ENCODE measurements around the gene NHLRC1.

Gene NHLRC1

GRCh38 chr6:18117136-18117535 is 5.3 kb downstream of the NHLRC1 start:
- H3K4me1 ChIP-seq (ENCODE audit: control insufficient read depth, low read length): no peaks in the 10 kb centered on the region

GRCh38 chr6:18115356-18115755 is 7.1 kb downstream of the NHLRC1 start:
- Histone ChIP-seq H4K20me1 (ENCODE audit: control insufficient read depth, insufficient read depth, low read depth, low read length) (no peaks in the 10 kb centered on the region), H3K27me3 (ENCODE audit: control insufficient read depth, low read length) (no peaks in the 10 kb centered on the region), H3K27ac (ENCODE audit: low read depth, low read length) (no peak overlapping the region), H3K36me3 (ENCODE audit: control insufficient read depth, low read length) (no peaks in the 10 kb centered on the region), H3K4me2 (ENCODE audit: low read length) (no peak overlapping the region), H3F3A (ENCODE audit: control insufficient read depth, insufficient read depth) (no peaks in the 10 kb centered on the region), H3K9me3 (ENCODE audit: control insufficient read depth, insufficient read depth, low read length) (no peaks in the 10 kb centered on the region), H3K4me3 (ENCODE audit: low read length) (no peak overlapping the region), H3K79me2 (ENCODE audit: control insufficient read depth, low read length) (no peaks in the 10 kb centered on the region), H3K9me2 (replicated peaks; ENCODE audit: control insufficient read depth, low read length) (no peaks in the 10 kb centered on the region), H3K4me1 (ENCODE audit: control insufficient read depth, low read length) (no peaks in the 10 kb centered on the region)
- no peak for TF ChIP-seq EZH2phosphoT487 (IDR thresholded peaks at IDR 0.05; ENCODE audit: borderline replicate concordance, low read length)

More at GRCh38 chr6:18117136-18117535, 5.3 kb downstream of the NHLRC1 start:
- Histone ChIP-seq H3K36me3 (ENCODE audit: control insufficient read depth, low read length) (no peaks in the 10 kb centered on the region), H3K9me2 (replicated peaks; ENCODE audit: control insufficient read depth, low read length) (no peaks in the 10 kb centered on the region), H3F3A (ENCODE audit: control insufficient read depth, insufficient read depth) (no peaks in the 10 kb centered on the region), H3K79me2 (ENCODE audit: control insufficient read depth, low read length) (no peaks in the 10 kb centered on the region), H3K9me3 (ENCODE audit: control insufficient read depth, insufficient read depth, low read length) (no peaks in the 10 kb centered on the region), H4K20me1 (ENCODE audit: control insufficient read depth, insufficient read depth, low read depth, low read length) (no peaks in the 10 kb centered on the region), H3K4me3 (ENCODE audit: low read length) (no peak overlapping the region), H3K27ac (ENCODE audit: low read depth, low read length) (no peak overlapping the region), H3K4me2 (ENCODE audit: low read length) (no peak overlapping the region), H3K27me3 (ENCODE audit: control insufficient read depth, low read length) (no peaks in the 10 kb centered on the region)
- TF ChIP-seq CTCF (IDR thresholded peaks at IDR 0.05; ENCODE audit: low read depth, low read length, poor library complexity, severe bottlenecking) (no peak), EZH2phosphoT487 (IDR thresholded peaks at IDR 0.05; ENCODE audit: borderline replicate concordance, low read length) (no peak)

GRCh38 chr6:18110162-18110561 is 12.3 kb downstream of the NHLRC1 start:
- H3K27me3 ChIP-seq (ENCODE audit: control insufficient read depth, low read length): no peaks in the 10 kb centered on the region
- no peaks in the 10 kb centered on the region for H3F3A ChIP-seq (ENCODE audit: control insufficient read depth, insufficient read depth)
- no peak overlapping the region for H3K27ac ChIP-seq (ENCODE audit: low read depth, low read length)
- H4K20me1 ChIP-seq (ENCODE audit: control insufficient read depth, insufficient read depth, low read depth, low read length): no peaks in the 10 kb centered on the region
- TF ChIP-seq EZH2phosphoT487 (IDR thresholded peaks at IDR 0.05; ENCODE audit: borderline replicate concordance, low read length): no peak
- TF ChIP-seq CTCF (IDR thresholded peaks at IDR 0.05; ENCODE audit: low read depth, low read length, poor library complexity, severe bottlenecking): no peak
- no peaks in the 10 kb centered on the region for H3K36me3 ChIP-seq (ENCODE audit: control insufficient read depth, low read length)
- H3K4me2 ChIP-seq (ENCODE audit: low read length): no peak overlapping the region
- no peaks in the 10 kb centered on the region for H3K4me1 ChIP-seq (ENCODE audit: control insufficient read depth, low read length)
- H3K9me3 ChIP-seq (ENCODE audit: control insufficient read depth, insufficient read depth, low read length): no peaks in the 10 kb centered on the region
- no peaks in the 10 kb centered on the region for H3K9me2 ChIP-seq (replicated peaks; ENCODE audit: control insufficient read depth, low read length)
- no peak overlapping the region for H3K4me3 ChIP-seq (ENCODE audit: low read length)
- H3K79me2 ChIP-seq (ENCODE audit: control insufficient read depth, low read length): no peaks in the 10 kb centered on the region

- Histone ChIP-seq H3K27ac (ENCODE audit: low read depth, low read length) (no peak overlapping the region), H3K9me2 (replicated peaks; ENCODE audit: control insufficient read depth, low read length) (no peaks in the 10 kb centered on the region; the same call in 1 of the 2 replicates), H3K79me2 (ENCODE audit: control insufficient read depth, low read length) (no peaks in the 10 kb centered on the region), H3K4me2 (ENCODE audit: low read length) (no peak overlapping the region), H3K9me3 (ENCODE audit: control insufficient read depth, insufficient read depth, low read length) (no peaks in the 10 kb centered on the region), H4K20me1 (ENCODE audit: control insufficient read depth, insufficient read depth, low read depth, low read length) (no peaks in the 10 kb centered on the region), H3K4me1 (ENCODE audit: control insufficient read depth, low read length) (no peaks in the 10 kb centered on the region), H3K36me3 (ENCODE audit: control insufficient read depth, low read length) (no peaks in the 10 kb centered on the region), H3F3A (ENCODE audit: control insufficient read depth, insufficient read depth) (no peaks in the 10 kb centered on the region), H3K27me3 (ENCODE audit: control insufficient read depth, low read length) (no peaks in the 10 kb centered on the region), H3K4me3 (ENCODE audit: low read length) (no peak overlapping the region)
- TF ChIP-seq CTCF (IDR thresholded peaks at IDR 0.05; ENCODE audit: low read depth, low read length, poor library complexity, severe bottlenecking): no peak
Measured at GRCh38 chr6:18107061-18107460, 15.4 kb downstream of the NHLRC1 start.
